Hypothalamus (tissue), 51 donors: Measurements from ENCODE around the gene GJC1.
A peak's percentile ranks its signal among the peaks of the same experiment; 100 is the strongest.

Source experiments
- DNase-seq, 51 donors: peaks; one replicate each; lab custom pipeline; 2025; lab: John Stamatoyannopoulos, UW

GJC1 gene

GRCh38 chr17:44829523-44830358 is at the start of gene GJC1:
TSS of gene GJC1 (minus strand) at chr17:44830287. CDS start at chr17:44805817, 24,470 bp downstream.
- DNase-seq: no peak

GRCh38 chr17:44879376-44879775 is 49.3 kb upstream of the GJC1 start:
- no peak for DNase-seq

- DNase-seq: peak in 1 of 51 donors; percentile 12
Observed at GRCh38 chr17:44878627-44879221, 48.6 kb upstream of the GJC1 start.

GRCh38 chr17:44877121-44877520 is 47.0 kb upstream of the GJC1 start:
- no peak for DNase-seq

- DNase-seq: no peak
Observed at GRCh38 chr17:44875761-44876160, 45.7 kb upstream of the GJC1 start.

- DNase-seq: peak in 4 of 51 donors; percentile 1 to 55 (median 4)
Observed at GRCh38 chr17:44872131-44872768, 42.2 kb upstream of the GJC1 start.

GRCh38 chr17:44871556-44871955 is 41.5 kb upstream of the GJC1 start:
- peak in 1 of 51 donors; percentile 19 for DNase-seq

- no peak for DNase-seq
Observed at GRCh38 chr17:44867841-44868240, 37.8 kb upstream of the GJC1 start.

- no peak for DNase-seq
Observed at GRCh38 chr17:44865931-44866330, 35.8 kb upstream of the GJC1 start.

- peak in 39 of 51 donors; percentile 1 to 65 (median 26) for DNase-seq
Observed at GRCh38 chr17:44865231-44865660, 35.2 kb upstream of the GJC1 start.

- DNase-seq: no peak
Observed at GRCh38 chr17:44864831-44865230, 34.7 kb upstream of the GJC1 start.

GRCh38 chr17:44863061-44863918 is 33.2 kb upstream of the GJC1 start:
- DNase-seq: no peak

GRCh38 chr17:44862278-44862914 is 32.3 kb upstream of the GJC1 start:
- no peak for DNase-seq

GRCh38 chr17:44859701-44860100 is 29.6 kb upstream of the GJC1 start:
- no peak for DNase-seq

- DNase-seq: no peak
Observed at GRCh38 chr17:44854192-44854591, 24.1 kb upstream of the GJC1 start.

- no peak for DNase-seq
Observed at GRCh38 chr17:44850612-44851011, 20.5 kb upstream of the GJC1 start.

GRCh38 chr17:44850025-44850424 is 19.9 kb upstream of the GJC1 start:
- no peak for DNase-seq

GRCh38 chr17:44848961-44849489 is 18.9 kb upstream of the GJC1 start:
- no peak for DNase-seq

GRCh38 chr17:44848257-44848795 is 18.2 kb upstream of the GJC1 start:
- no peak for DNase-seq

GRCh38 chr17:44847586-44847985 is 17.5 kb upstream of the GJC1 start, which contains the start of gene HIGD1B:
TSS of gene HIGD1B (plus strand) at chr17:44847883. CDS start at chr17:44848153, 270 bp downstream.
- DNase-seq: no peak
